ENCODE results near the gene TBCE.

- TF ChIP-seq CTCF (IDR thresholded peaks at IDR 0.05), result no peak
- TF ChIP-seq POLR2A (IDR thresholded peaks at IDR 0.05), result no peak
Observed at GRCh38 chr1:235375919-235376605, 8.8 kb downstream of the TBCE start.

Measured in Peyer's patch (tissue), 4 donors.